Left colon (tissue), 2 donors: ENCODE data around the gene TYK2. TPM values are rescaled to one million over a fixed set of nuclear protein-coding genes. Genes with fewer than 3 reads are reported as not detected.
"Not testable (repeated sequence)": the region's sequence is repeated elsewhere in the genome, so short reads cannot be mapped to it uniquely, and the experiment has no call there.

ENCODE experiments used
- ATAC-seq: fragments of 200-7000 bp; cut with Tn5 transposase; one replicate; pipeline ENCODE4 v1.9.1; 2020; ENCODE audit warnings: mild to moderate bottlenecking, moderate library complexity
- DNase-seq, 2 donors: peaks; one replicate each; pipeline ENCODE4 v3.0.0-alpha.2; 2020
- intact Hi-C, 2 donors: fragments of 100-400 bp; cut with DNase I in 1 of 2; cut with micrococcal nuclease in 1 of 2; formaldehyde crosslinking; loops; one replicate each; pipeline versions ENCODE4 v1.11.2 to v1.14.0; 2022; cut with DNase I, micrococcal nuclease
- total RNA-seq, 2 donors: library from RNA; stranded (reverse); fragmentation: NEBNext Ultra II Directional; extraction: Animal tissue kit (Norgen Biotek cat#: 25700); gene quantifications; one replicate each; pipeline ENCODE4 v1.2.1, GENCODE V29; 2021
- donor health status: DM: no; HTN: no; CAD: no.
- donor health status: DM: yes; HTN: yes; CAD: no.

Gene TYK2
- total RNA-seq, 2 donors from 2014 or later, result 91.1 to 104 TPM

DNA sequence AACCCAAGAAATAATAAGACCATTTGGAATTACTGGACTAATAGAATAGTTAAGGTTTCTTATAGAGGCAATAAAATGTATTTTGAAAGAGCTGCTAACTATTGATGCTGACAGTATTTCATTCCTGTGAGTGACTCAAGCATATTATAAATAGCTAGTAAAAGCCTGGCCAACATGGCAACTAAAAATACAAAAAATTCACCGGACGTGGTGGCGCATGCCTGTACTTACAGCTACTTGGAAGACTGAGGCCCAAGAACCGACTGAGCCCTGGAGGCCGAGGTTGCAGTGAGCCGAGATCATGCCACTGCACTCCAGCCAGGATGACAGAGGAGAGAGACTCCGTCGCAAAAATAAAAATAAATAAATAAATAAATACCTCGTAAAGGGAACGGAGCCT lies 35.6 kb downstream of the TYK2 start:
- DNase-seq, result no peak
- intact Hi-C loops, result no loop called here
- ATAC-seq, result no peak

GRCh38 chr19:10343495-10343894 lies 36.9 kb downstream of the TYK2 start:
- intact Hi-C loops, result no loop called here
- DNase-seq, result no peak
- no peak for ATAC-seq

GRCh38 chr19:10339977-10340376 lies 40.4 kb downstream of the TYK2 start:
- DNase-seq, result no peak
- no peak for ATAC-seq
- intact Hi-C loops, result no loop called here

- intact Hi-C loops, result no loop called here
- DNase-seq, result peak in 1 of 2 donors; percentile 44
- no peak for ATAC-seq
Observed at GRCh38 chr19:10339380-10339960, 40.9 kb downstream of the TYK2 start, which contains the start of gene ICAM3. TSS of gene ICAM3 (minus strand) at chr19:10339624. CDS start at chr19:10339614, 10 bp downstream.

DNA sequence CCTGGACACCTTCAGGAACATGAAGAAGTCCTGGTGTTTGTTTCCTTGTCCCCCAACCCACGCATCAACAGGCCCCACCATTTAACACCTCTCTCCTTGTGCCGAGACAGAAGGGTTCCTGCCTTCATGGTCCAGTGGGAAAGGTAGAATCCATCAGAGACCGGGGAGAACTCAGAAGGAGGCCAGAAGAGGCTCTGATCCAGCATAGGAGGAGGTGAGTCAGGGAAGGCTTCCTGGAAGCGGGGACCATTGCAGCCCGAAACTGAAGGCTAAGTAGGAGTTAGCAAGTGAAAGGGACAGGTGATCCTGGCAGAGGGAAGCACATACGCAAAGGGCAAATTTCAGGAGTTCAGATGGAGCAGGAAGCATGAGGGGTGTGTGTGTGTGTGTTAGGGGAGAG lies 41.4 kb downstream of the TYK2 start:
- no peak for ATAC-seq
- no peak for DNase-seq
- intact Hi-C loops, result no loop called here

- intact Hi-C loops, DNase-seq, ATAC-seq: not testable (repeated sequence)
Observed at GRCh38 chr19:10336725-10337124, 43.6 kb downstream of the TYK2 start.

DNA sequence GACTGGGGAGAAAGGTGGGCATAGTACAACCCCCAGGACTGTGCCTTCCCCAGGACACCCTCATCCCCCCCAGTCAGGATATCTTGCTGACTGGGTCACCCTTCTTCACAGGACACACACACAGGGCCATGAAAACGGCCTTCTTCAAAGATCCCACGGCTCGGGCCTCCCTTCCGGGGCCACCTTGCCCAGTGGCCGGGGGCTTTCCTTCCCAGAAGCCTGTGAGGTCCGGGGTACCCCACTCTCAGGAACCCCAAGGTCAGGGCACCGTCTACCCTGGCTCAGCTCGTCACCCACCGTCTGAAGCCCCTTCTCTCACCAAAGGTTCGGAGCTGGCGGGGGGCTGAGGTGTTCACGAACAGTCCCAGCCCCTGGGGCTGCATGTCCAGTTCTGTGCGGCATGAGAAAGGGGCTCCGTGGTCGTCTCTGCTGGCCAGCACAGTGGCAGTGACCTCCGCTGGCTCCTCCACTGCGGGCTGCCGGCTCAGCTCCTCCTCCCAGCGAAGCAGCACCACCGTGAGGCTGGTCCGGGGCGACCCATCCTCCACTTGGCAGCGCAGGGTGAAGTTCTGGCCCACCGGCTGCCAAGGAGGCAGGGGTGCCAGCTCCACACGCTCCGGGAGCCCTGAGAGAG lies 44.9 kb downstream of the TYK2 start:
- ATAC-seq (no peak), DNase-seq (no peak)
- intact Hi-C loops, result no loop called here

DNA sequence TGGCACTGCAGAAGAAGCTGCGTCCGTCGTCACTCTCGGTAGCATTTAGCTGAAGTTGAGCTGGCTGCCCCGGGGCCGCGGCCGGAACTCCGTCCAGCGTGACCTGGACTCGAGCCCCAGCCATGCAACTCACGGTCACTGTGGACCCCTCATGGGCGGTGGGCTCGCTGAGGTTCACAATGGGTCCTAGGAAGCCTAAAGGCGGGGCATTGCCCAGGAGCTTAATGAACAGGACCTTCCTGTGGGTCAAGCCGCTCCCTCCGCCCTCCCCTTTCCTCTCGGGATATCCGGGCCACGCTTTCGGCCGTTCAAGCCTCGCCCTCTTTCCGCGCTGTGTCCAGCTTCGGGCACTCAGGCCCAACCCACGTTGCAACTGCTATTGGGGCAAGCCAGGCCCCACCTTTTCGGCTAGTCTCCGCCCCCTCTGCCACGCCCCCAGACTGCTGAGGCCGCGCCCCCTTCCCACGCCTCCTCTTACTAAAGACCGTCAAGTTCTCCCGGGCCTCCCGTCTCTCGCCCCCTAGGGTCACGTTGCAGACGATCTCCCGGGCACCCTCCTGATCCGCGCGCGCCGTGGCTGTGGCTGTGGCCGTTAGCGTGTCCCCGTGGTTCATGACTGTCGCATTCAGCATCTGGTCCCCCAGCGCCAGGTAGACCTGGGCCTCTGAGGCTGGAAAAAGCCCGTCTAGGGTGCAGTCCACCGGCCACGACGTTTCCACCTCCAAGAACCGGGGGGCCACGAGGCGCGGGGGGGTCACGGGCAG lies 45.6 kb downstream of the TYK2 start:
- intact Hi-C loops, result no loop called here
- DNase-seq (peak; percentile 96 to 97), ATAC-seq (peak; percentile 72)

- DNase-seq, result no peak
- peak; percentile 7 for ATAC-seq
- intact Hi-C loops, result no loop called here
Observed at GRCh38 chr19:10333758-10334587, 46.4 kb downstream of the TYK2 start.

GRCh38 chr19:10332965-10333757 lies 47.2 kb downstream of the TYK2 start, which contains the start of gene RAVER1:
TSS of gene RAVER1 (minus strand) at chr19:10333529. CDS start at chr19:10333507, 22 bp downstream.
- ATAC-seq (peak; percentile 81), DNase-seq (peak; percentile 98 to 99)
- intact Hi-C loops, result no loop called here

DNA sequence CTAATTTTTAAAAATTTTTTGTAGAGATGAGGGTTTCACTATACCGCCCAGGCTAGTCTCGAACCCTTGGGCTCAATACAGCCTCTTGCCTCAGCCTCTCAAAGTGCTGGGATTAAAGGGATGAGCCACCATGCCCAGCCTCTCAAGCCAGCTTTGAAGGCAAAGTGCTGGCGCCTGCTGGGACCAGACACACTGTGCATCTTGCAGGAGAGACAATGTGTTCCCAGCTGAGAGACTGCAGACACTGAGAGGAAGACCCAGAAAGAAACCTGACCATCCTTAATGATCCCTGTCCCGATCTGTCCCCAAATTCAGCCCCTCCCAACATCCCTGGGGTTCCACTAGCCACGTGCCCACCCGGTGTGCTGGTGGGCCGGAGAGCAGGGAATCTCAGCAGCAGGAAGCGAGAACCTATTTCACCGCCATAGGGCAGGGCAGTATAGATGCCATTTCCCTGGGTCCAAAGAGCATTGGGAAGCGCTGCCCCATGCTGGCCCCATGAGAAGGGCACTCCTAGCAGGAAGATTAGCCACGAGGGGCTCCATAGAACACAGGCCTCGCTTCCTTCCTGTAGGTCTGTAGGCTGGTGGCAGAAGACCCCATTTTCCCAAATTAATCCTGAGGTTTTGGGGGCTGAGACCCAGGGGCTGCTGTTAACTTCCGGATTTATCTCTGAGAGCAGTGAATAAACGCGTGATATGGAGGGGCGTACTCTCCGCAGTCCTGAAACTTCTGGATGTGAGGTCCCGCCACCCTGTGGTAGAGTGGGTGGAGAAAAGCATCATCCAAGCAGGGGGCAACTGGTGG lies 48.0 kb downstream of the TYK2 start:
- peak; percentile 60 for ATAC-seq
- intact Hi-C loops, result no loop called here

DNA sequence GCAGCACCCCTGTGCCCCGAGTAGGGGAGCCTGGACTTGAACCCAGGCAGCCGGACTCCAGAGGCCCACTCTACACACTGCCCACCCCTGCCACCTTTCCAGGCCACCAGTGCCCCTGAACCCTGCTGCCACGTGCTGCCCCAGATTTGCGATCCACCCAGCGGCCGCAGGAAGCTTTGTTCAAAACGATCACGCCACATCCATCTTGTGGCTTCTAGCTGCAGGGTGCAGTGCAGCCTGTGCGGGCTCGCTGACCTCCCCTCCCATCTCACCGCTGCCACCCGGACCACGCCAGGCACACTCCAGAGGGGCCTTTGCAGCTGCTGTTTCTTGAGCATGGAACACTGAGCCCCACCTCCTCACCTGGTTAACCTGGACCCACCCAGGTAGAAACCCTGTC lies 50.8 kb downstream of the TYK2 start:
- no peak for DNase-seq
- no peak for ATAC-seq
- intact Hi-C loops, result no loop called here

More for the DNA sequence above, 48.0 kb downstream of the TYK2 start:
- DNase-seq, result peak; percentile 58 to 62

GRCh38 chr19:10328558-10329429 lies 51.6 kb downstream of the TYK2 start:
- ATAC-seq (no peak), DNase-seq (no peak)
- intact Hi-C loops, result no loop called here

DNA sequence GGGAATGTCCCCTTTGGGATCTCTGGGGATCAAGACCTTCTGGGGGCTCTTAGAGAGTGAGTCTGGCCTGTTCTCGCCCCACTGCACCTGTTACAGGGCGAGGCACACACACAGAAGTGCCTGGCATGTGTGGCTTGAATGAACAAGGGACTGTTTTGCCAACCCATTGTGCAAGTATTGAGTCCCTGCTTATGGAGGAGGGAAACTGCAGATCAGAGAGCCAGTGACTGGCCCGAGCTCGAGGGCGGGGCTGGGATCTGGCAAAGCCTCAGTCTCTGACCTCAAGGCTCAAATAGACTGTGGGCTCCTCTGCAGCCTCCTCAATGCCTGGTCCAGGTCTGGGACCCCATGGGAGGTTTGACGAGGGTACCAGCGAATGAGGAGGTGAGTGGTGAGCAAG lies 52.6 kb downstream of the TYK2 start:
- ATAC-seq (no peak), DNase-seq (no peak)
- intact Hi-C loops, result no loop called here

DNA sequence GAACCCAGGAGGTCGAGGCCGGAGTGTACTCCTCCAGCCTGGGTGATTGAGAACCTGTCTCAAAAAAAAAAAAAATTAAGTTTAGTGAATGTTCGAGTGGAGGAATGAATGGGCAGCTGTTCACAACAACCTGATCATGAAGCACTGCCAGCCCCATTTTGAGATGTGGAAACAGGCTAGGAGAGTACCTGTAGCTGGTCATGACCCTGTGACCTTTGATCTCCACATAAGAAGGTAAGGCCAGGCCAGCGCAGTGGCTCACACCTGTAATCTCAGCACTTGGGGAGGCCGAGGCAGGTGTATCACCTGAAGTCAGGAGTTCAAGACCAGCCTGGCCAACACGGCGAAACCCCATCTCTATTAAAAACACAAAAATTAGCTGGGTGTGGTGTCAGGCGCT lies 54.6 kb downstream of the TYK2 start:
- DNase-seq (no peak), ATAC-seq (no peak)
- intact Hi-C loops, result no loop called here
